CD4-positive, alpha-beta memory T cell (primary cell): ENCODE data around the gene TMEM219. TPM values are rescaled to one million over a fixed set of nuclear protein-coding genes. Genes with fewer than 3 reads are reported as not detected.

ENCODE experiments used
- CTCF ChIA-PET: fragments of 350-600 bp; sonication (Branson Sonifier 250); formaldehyde crosslinking; loops from one replicate; lab custom pipeline; 2021; ENCODE audit warnings: inconsistent platforms; ENCODE audit not compliant: partially characterized antibody; lab: Charles Lee
- POLR2A ChIA-PET: fragments of 350-600 bp; sonication (Branson Sonifier 250); formaldehyde crosslinking; loops from one replicate; lab custom pipeline; 2021; ENCODE audit not compliant: partially characterized antibody; lab: Charles Lee
- DNase-seq, 5 donors: peaks; one replicate each; pipeline versions ENCODE4 v3.0.0 to v3.0.0-alpha.2; 2020 to 2022; ENCODE audit warnings: mixed read lengths in 1 of 5
- H3K27ac ChIP-seq: one replicate; pipeline ENCODE4 v1.7.0; 2013; ENCODE audit warnings: low read depth, low read length
- H3K27me3 ChIP-seq: 2 replicates; pipeline ENCODE4 v1.7.0; 2013; ENCODE audit warnings: mild to moderate bottlenecking, low read length, moderate library complexity; ENCODE audit not compliant: insufficient read depth
- H3K36me3 ChIP-seq: 2 replicates; pipeline ENCODE4 v1.7.0; 2013; ENCODE audit warnings: mild to moderate bottlenecking, low read length, moderate library complexity; ENCODE audit not compliant: insufficient read depth
- H3K4me1 ChIP-seq: 2 replicates; pipeline ENCODE4 v1.7.0; 2013; ENCODE audit warnings: mild to moderate bottlenecking, low read length, moderate library complexity; ENCODE audit not compliant: insufficient read depth
- H3K4me3 ChIP-seq, 2 donors: one replicate each; pipeline ENCODE4 v1.7.0; 2013; ENCODE audit warnings: low read length in 2 of 2, mild to moderate bottlenecking in 1 of 2
- H3K9me3 ChIP-seq, 2 donors: one replicate each; pipeline ENCODE4 v1.7.0; 2013; ENCODE audit warnings: low read length in 2 of 2, control low read depth in 1 of 2; ENCODE audit not compliant: control insufficient read depth in 1 of 2
- H3K27ac Mint-ChIP-seq, 7 donors: one replicate each; pipeline ENCODE4 v1.8.0; 2020 to 2021; ENCODE audit warnings: mixed read lengths in 7 of 7, mild to moderate bottlenecking in 6 of 7, inconsistent platforms in 3 of 7, moderate library complexity in 3 of 7
- H3K27me3 Mint-ChIP-seq, 2 donors: one replicate each; pipeline ENCODE4 v1.8.0; 2020 to 2021; ENCODE audit warnings: mixed read lengths in 2 of 2
- H3K36me3 Mint-ChIP-seq, 2 donors: one replicate each; pipeline ENCODE4 v1.8.0; 2020 to 2021; ENCODE audit warnings: mixed read lengths in 2 of 2, inconsistent platforms in 1 of 2, mild to moderate bottlenecking in 1 of 2
- H3K4me1 Mint-ChIP-seq, 4 donors: one replicate each; pipeline ENCODE4 v1.8.0; 2020 to 2021; ENCODE audit warnings: mixed read lengths in 4 of 4, mild to moderate bottlenecking in 1 of 4
- H3K4me3 Mint-ChIP-seq, 8 donors: one replicate each; pipeline ENCODE4 v1.8.0; 2020 to 2021; ENCODE audit warnings: mixed read lengths in 8 of 8, mild to moderate bottlenecking in 7 of 8, moderate library complexity in 6 of 8, inconsistent platforms in 3 of 8
- H3K9me3 Mint-ChIP-seq, 8 donors: one replicate each; pipeline ENCODE4 v1.8.0; 2020 to 2021; ENCODE audit warnings: mixed read lengths in 8 of 8, mild to moderate bottlenecking in 5 of 8, inconsistent platforms in 3 of 8, moderate library complexity in 1 of 8
- intact Hi-C: fragments of 100-400 bp; cut with micrococcal nuclease; formaldehyde crosslinking; loops from one replicate; pipeline ENCODE4 v1.15.1; 2023
- polyA plus RNA-seq, 2 donors: library from polyadenylated mRNA; unstranded; fragments of 300-500 nt; fragmentation: Illumina TruSeq; gene quantifications; one replicate each; pipeline ENCODE4 v1.2.3, GENCODE V29; 2021
- total RNA-seq, 2 experiments: library from RNA; stranded (reverse); gene quantifications; one replicate each; pipeline ENCODE4 v1.2.3, GENCODE V29; 2021

Gene TMEM219
- total and polyA plus RNA-seq, 4 experiments from 2014 or later, result 80.8 to 250 (median 156) TPM

- H3K36me3 ChIP-seq, result peaks cover 35% of the 10 kb centered on the region
- H3K27ac Mint-ChIP-seq, result peak overlapping the region in 1 of 7 donors; percentile 60
- intact Hi-C loops, result loop anchor here (10.0 kb wide), 1 partner anchor 176 kb away; the partner anchor contains the start of genes PAGR1 and PRRT2
Observed at GRCh38 chr16:29990883-29991570, 29.1 kb downstream of the TMEM219 start.

GRCh38 chr16:29991571-29991904 is 29.7 kb downstream of the TMEM219 start:
- H3K4me3 Mint-ChIP-seq, result no peak overlapping the region
- H3K36me3 Mint-ChIP-seq, result peaks cover 36 to 62% of the 10 kb centered on the region in 2 donors

More at GRCh38 chr16:29990883-29991570, 29.1 kb downstream of the TMEM219 start:
- no peak for DNase-seq
- Mint-ChIP-seq H3K4me1 (peaks cover 6 to 22% (median 12%) of the 10 kb centered on the region in 4 donors), H3K36me3 (peaks cover 38 to 61% of the 10 kb centered on the region in 2 donors), H3K4me3 (peak overlapping the region in 1 of 8 donors; percentile 39), H3K27me3 (no peaks in the 10 kb centered on the region), H3K9me3 (peaks cover 0 to 2% (median 0%) of the 10 kb centered on the region in 8 donors)
- Histone ChIP-seq H3K27me3 (no peaks in the 10 kb centered on the region), H3K9me3 (no peaks in the 10 kb centered on the region), H3K4me1 (peaks cover 14% of the 10 kb centered on the region), H3K27ac (no peak overlapping the region), H3K4me3 (no peak overlapping the region)
- POLR2A ChIA-PET, result no interaction called here
- CTCF ChIA-PET, result no interaction called here

DNA sequence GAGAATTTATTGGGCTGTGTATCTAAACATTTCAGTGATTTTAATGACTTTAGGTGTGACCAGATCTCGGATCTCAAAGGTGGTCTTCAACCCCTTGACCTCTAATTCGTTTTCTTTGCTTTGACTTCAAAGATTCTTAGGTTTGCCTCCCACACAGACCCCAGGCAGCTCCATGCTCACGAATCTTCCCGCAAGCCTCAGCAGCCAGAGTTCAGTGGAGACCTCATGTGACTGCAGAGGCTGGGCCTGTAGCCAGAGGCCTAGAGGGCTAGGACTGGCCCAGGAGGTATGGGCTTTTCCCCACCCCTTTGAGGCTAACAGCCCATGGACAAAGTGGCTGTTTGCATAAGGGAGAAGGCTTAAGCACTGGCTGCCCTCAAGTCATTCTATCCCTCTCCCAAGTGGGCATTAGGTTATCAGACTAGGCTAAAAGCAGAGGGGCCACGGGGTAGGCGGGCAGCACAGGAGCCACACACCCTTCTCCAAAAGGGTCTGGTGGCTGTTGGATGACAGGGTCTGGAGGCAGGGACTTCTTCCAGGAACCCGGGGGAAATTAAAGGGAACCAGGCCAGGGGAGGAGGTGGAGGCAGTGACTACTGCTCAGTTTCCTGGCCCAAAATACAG is 30.6 kb downstream of the TMEM219 start:
- H3K27ac Mint-ChIP-seq, result peak overlapping the region in 4 of 7 donors; percentile 22 to 74 (median 42)
- no peaks in the 10 kb centered on the region for H3K27me3 Mint-ChIP-seq

More at GRCh38 chr16:29991571-29991904, 29.7 kb downstream of the TMEM219 start:
- Histone ChIP-seq H3K36me3 (peaks cover 30% of the 10 kb centered on the region), H3K9me3 (no peaks in the 10 kb centered on the region), H3K4me3 (no peak overlapping the region), H3K27me3 (no peaks in the 10 kb centered on the region), H3K4me1 (peaks cover 15% of the 10 kb centered on the region), H3K27ac (no peak overlapping the region)
- intact Hi-C loops, result loop anchor here (10.0 kb wide), 1 partner anchor 177 kb away; the partner anchor contains the start of genes PAGR1 and PRRT2
- H3K9me3 Mint-ChIP-seq, result peaks cover 0 to 2% (median 0%) of the 10 kb centered on the region in 8 donors
- no peak for DNase-seq
- no peak overlapping the region for H3K27ac Mint-ChIP-seq
- no peaks in the 10 kb centered on the region for H3K27me3 Mint-ChIP-seq
- ChIA-PET CTCF (no interaction called here), POLR2A (no interaction called here)
- H3K4me1 Mint-ChIP-seq, result peaks cover 6 to 27% (median 15%) of the 10 kb centered on the region in 4 donors

DNA sequence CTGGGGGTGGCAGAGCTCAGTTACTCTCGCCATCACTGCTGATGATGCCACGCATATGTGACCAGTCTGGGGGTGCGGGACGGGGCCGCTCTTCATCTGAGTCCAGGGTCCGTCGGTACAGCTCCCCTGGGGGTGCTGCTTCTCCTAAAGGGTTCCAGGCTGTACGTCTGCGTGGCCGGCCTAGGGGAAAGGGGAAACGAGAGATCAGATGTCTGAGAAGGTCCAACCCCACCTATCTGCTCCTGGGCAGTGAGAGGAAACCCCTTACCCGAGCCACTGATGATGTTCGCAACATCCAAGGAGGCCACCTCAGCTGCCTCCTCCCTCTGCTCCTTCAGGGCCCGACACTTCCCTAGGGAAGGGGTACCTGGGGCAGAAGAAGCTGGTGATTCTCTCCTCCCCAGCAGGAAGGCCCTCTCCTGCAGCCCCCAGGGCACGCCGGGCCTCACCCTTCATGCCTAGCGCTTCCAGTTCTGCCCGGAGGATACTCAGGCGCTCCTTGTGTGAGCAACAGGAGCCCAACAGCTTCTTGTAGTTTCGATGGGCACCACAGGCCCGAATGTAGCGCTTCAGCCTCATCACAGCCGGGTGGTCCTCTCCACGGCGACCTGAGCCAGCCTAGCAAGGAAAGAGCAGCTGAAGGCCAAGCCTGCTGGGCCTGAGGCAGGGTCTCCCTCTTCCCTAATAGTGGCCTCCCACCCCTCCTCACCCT is 31.5 kb downstream of the TMEM219 start:
- ChIA-PET CTCF (interaction anchor here (1.0 to 1.3 kb wide), 2 partner anchors 8 to 32 kb away, joined by 3 to 4 read pairs; no protein-coding TSS in a partner anchor), POLR2A (interaction anchor here (2.1 to 3.9 kb wide), 3 partner anchors 19 to 73 kb away, joined by 12 to 24 read pairs (median 14); partner anchors contain the start of genes ALDOA, KCTD13 and TAOK2)
- Mint-ChIP-seq H3K4me3 (peak overlapping the region in 2 of 8 donors; percentile 12 to 63), H3K27ac (peak overlapping the region in 2 of 7 donors; percentile 41 to 99), H3K9me3 (peaks cover 0 to 2% (median 0%) of the 10 kb centered on the region in 8 donors), H3K27me3 (no peaks in the 10 kb centered on the region), H3K36me3 (peaks cover 31 to 61% of the 10 kb centered on the region in 2 donors), H3K4me1 (peaks cover 13 to 35% (median 25%) of the 10 kb centered on the region in 4 donors)
- Histone ChIP-seq H3K27ac (no peak overlapping the region), H3K4me3 (no peak overlapping the region), H3K9me3 (no peaks in the 10 kb centered on the region), H3K4me1 (peaks cover 23% of the 10 kb centered on the region), H3K27me3 (no peaks in the 10 kb centered on the region), H3K36me3 (peaks cover 27% of the 10 kb centered on the region)
- no peak for DNase-seq
- intact Hi-C loops, result loop anchor here (10.0 kb wide), 1 partner anchor 179 kb away; the partner anchor contains the start of genes PAGR1 and PRRT2

More for the DNA sequence above, 30.6 kb downstream of the TMEM219 start:
- H3K27ac ChIP-seq, result no peak overlapping the region
- intact Hi-C loops, result loop anchor here (10.0 kb wide), 1 partner anchor 178 kb away; the partner anchor contains the start of genes PAGR1 and PRRT2
- no peak for DNase-seq
- peaks cover 23% of the 10 kb centered on the region for H3K4me1 ChIP-seq
- no peak overlapping the region for H3K4me3 ChIP-seq
- H3K4me1 Mint-ChIP-seq, result peaks cover 11 to 34% (median 21%) of the 10 kb centered on the region in 4 donors
- no peaks in the 10 kb centered on the region for H3K9me3 ChIP-seq
- H3K9me3 Mint-ChIP-seq, result peaks cover 0 to 2% (median 0%) of the 10 kb centered on the region in 8 donors
- H3K36me3 ChIP-seq, result peaks cover 26% of the 10 kb centered on the region
- ChIA-PET CTCF (no interaction called here), POLR2A (interaction anchor here (2.1 kb wide), 1 partner anchor 18 kb away, joined by 14 read pairs; the partner anchor contains the start of gene TAOK2)
- H3K27me3 ChIP-seq, result no peaks in the 10 kb centered on the region
- H3K4me3 Mint-ChIP-seq, result peak overlapping the region in 3 of 8 donors; percentile 21 to 64 (median 64)
- H3K36me3 Mint-ChIP-seq, result peaks cover 35 to 64% of the 10 kb centered on the region in 2 donors

- Histone ChIP-seq H3K4me3 (peak overlapping the region in 1 of 2 donors; percentile 72), H3K27me3 (no peaks in the 10 kb centered on the region), H3K27ac (peak overlapping the region; percentile 98), H3K36me3 (peaks cover 29% of the 10 kb centered on the region), H3K4me1 (peaks cover 23% of the 10 kb centered on the region), H3K9me3 (no peaks in the 10 kb centered on the region)
- no peak for DNase-seq
- intact Hi-C loops, result loop anchor here (10.0 kb wide), 1 partner anchor 179 kb away; the partner anchor contains the start of genes PAGR1 and PRRT2
- Mint-ChIP-seq H3K4me1 (peaks cover 14 to 36% (median 27%) of the 10 kb centered on the region in 4 donors), H3K4me3 (peak overlapping the region; percentile 36 to 98 (median 70)), H3K27me3 (no peaks in the 10 kb centered on the region), H3K27ac (peak overlapping the region; percentile 23 to 99 (median 97)), H3K9me3 (peaks cover 0 to 2% (median 0%) of the 10 kb centered on the region in 8 donors), H3K36me3 (peaks cover 29 to 59% of the 10 kb centered on the region in 2 donors)
- CTCF ChIA-PET, result interaction anchor here (1.0 to 1.3 kb wide), 3 partner anchors 9 to 292 kb away, joined by 3 to 4 read pairs (median 3); no protein-coding TSS in a partner anchor
- POLR2A ChIA-PET, result interaction anchor here (1.4 to 3.9 kb wide), 5 partner anchors 20 to 294 kb away, joined by 8 to 27 read pairs (median 14); partner anchors contain the start of genes ALDOA, KCTD13, TAOK2 and TMEM219
Observed at GRCh38 chr16:29993903-29994599, 32.2 kb downstream of the TMEM219 start.
